DND-41 (cell line): ENCODE results near the gene LLGL1.

Source experiments
- ATAC-seq: fragments of 200-7000 bp; cut with Tn5 transposase; 3 replicates; pipeline ENCODE4 v1.9.1; 2021; ENCODE audit warnings: low read depth; ENCODE audit not compliant: insufficient read depth
- DNase-seq: peaks from one replicate; pipeline ENCODE4 v3.0.0-alpha.2; 2020
- H2AFZ ChIP-seq: 2 replicates; pipeline ENCODE4 v1.6.0; 2012; ENCODE audit warnings: low read depth, low read length
- H3K27ac ChIP-seq: 2 replicates; pipeline ENCODE4 v1.5.1; 2012; ENCODE audit warnings: low read length, inconsistent platforms
- H3K27me3 ChIP-seq: fragments of 200-600 bp; sonication (generic); 2 replicates; pipeline ENCODE4 v1.6.0; 2012; ENCODE audit warnings: low read length, mild to moderate bottlenecking, inconsistent platforms; ENCODE audit not compliant: insufficient read depth, poor library complexity
- H3K36me3 ChIP-seq: 2 replicates; pipeline ENCODE4 v1.5.1; 2012; ENCODE audit warnings: low read length, inconsistent platforms; ENCODE audit not compliant: insufficient read depth
- H3K4me1 ChIP-seq: 2 replicates; pipeline ENCODE4 v1.5.1; 2012; ENCODE audit warnings: mild to moderate bottlenecking, low read length; ENCODE audit not compliant: insufficient read depth
- H3K4me2 ChIP-seq: 2 replicates; pipeline ENCODE4 v1.6.0; 2012; ENCODE audit warnings: mild to moderate bottlenecking, moderate library complexity, low read length, inconsistent platforms; ENCODE audit not compliant: insufficient read depth
- H3K4me3 ChIP-seq, 2 experiments: fragments of 200-600 bp in 1 of 2; shearing (Covaris generic) in 1 of 2; 2 replicates each; pipeline ENCODE4 v1.5.1; 2012 to 2016; ENCODE audit warnings: inconsistent platforms in 2 of 2, low read length in 2 of 2, mild to moderate bottlenecking in 2 of 2, low read depth in 1 of 2, moderate library complexity in 1 of 2
- H3K79me2 ChIP-seq: 2 replicates; pipeline ENCODE4 v1.6.0; 2012; ENCODE audit warnings: low read length, inconsistent platforms; ENCODE audit not compliant: insufficient read depth
- H3K9ac ChIP-seq: 2 replicates; pipeline ENCODE4 v1.6.0; 2012; ENCODE audit warnings: low read depth, mild to moderate bottlenecking, inconsistent platforms, low read length, moderate library complexity
- H3K9me3 ChIP-seq: 2 replicates; pipeline ENCODE4 v1.5.1; 2012; ENCODE audit warnings: low read length, moderate library complexity, mild to moderate bottlenecking, inconsistent platforms; ENCODE audit not compliant: insufficient read depth, severe bottlenecking
- H4K20me1 ChIP-seq: 2 replicates; pipeline ENCODE4 v1.6.0; 2012; ENCODE audit warnings: low read length; ENCODE audit not compliant: insufficient read depth
- CTCF ChIP-seq: IDR thresholded peaks from 2 replicates; pipeline ENCODE4 v1.5.1; 2012; ENCODE audit warnings: borderline replicate concordance, low read length, moderate library complexity, mild to moderate bottlenecking; ENCODE audit not compliant: poor library complexity, severe bottlenecking; ENCODE audit errors: extremely low read depth
- EZH2 ChIP-seq: IDR thresholded peaks from 3 replicates; pipeline ENCODE4 v1.6.1; 2012; ENCODE audit warnings: borderline replicate concordance, low read depth, mild to moderate bottlenecking, moderate library complexity, low read length, inconsistent platforms; ENCODE audit not compliant: severe bottlenecking

The LLGL1 gene

GRCh38 chr17:18237461-18237860, 12.0 kb downstream of the LLGL1 start:
- TF ChIP-seq EZH2 (no peak), CTCF (no peak)
- ATAC-seq (no peak), DNase-seq (no peak)
- Histone ChIP-seq H3K4me1 (no peaks in the 10 kb centered on the region), H3K27ac (no peak overlapping the region), H3K79me2 (no peaks in the 10 kb centered on the region), H3K4me3 (no peak overlapping the region), H3K9ac (no peak overlapping the region), H3K4me2 (no peak overlapping the region), H3K9me3 (no peaks in the 10 kb centered on the region), H2AFZ (no peak overlapping the region), H4K20me1 (peaks cover 3% of the 10 kb centered on the region; the same call in 1 of the 2 replicates), H3K36me3 (peaks cover 75% of the 10 kb centered on the region), H3K27me3 (no peaks in the 10 kb centered on the region)

GRCh38 chr17:18238299-18238698, 12.9 kb downstream of the LLGL1 start:
- Histone ChIP-seq H3K9me3 (no peaks in the 10 kb centered on the region), H4K20me1 (peaks cover 3% of the 10 kb centered on the region; the same call in 1 of the 2 replicates), H3K36me3 (peaks cover 72% of the 10 kb centered on the region), H3K27ac (no peak overlapping the region), H2AFZ (no peak overlapping the region), H3K79me2 (no peaks in the 10 kb centered on the region), H3K4me3 (no peak overlapping the region), H3K9ac (no peak overlapping the region), H3K4me1 (no peaks in the 10 kb centered on the region), H3K27me3 (no peaks in the 10 kb centered on the region), H3K4me2 (no peak overlapping the region)
- ATAC-seq (no peak), DNase-seq (no peak)
- TF ChIP-seq CTCF (no peak), EZH2 (no peak)

- Histone ChIP-seq H3K9me3 (no peaks in the 10 kb centered on the region), H3K9ac (no peak overlapping the region), H2AFZ (no peak overlapping the region), H3K4me2 (no peak overlapping the region), H3K4me1 (no peaks in the 10 kb centered on the region), H3K79me2 (no peaks in the 10 kb centered on the region), H3K27ac (no peak overlapping the region), H3K36me3 (peaks cover 70% of the 10 kb centered on the region), H3K27me3 (no peaks in the 10 kb centered on the region), H4K20me1 (peaks cover 3% of the 10 kb centered on the region; the same call in 1 of the 2 replicates), H3K4me3 (no peak overlapping the region)
- no peak for TF ChIP-seq EZH2
- no peak for TF ChIP-seq CTCF
- DNase-seq (no peak), ATAC-seq (no peak)
Measured at GRCh38 chr17:18240449-18240848, 15.0 kb downstream of the LLGL1 start.
